HepG2 (cell line): ENCODE results near the gene ARHGAP45. TPM values are rescaled to one million over a fixed set of nuclear protein-coding genes. Genes with fewer than 3 reads are reported as not detected.
A peak's percentile ranks its signal among the peaks of the same experiment; 100 is the strongest.

Source experiments
- ATAC-seq: fragments of 200-7000 bp; cut with Tn5 transposase; 3 replicates; pipeline ENCODE4 v1.9.1; 2020; ENCODE audit warnings: mild to moderate bottlenecking, moderate library complexity
- BruUV-seq: library from RNA; stranded (reverse); fragments of 400-500 nt; replicated peaks from 2 replicates; lab custom pipeline; 2021; lab: Mats Ljungman, UMichigan
- CTCF ChIA-PET: fragments of 300-600 bp; formaldehyde crosslinking; extraction: SDS; loops from one replicate; lab custom pipeline; 2021; ENCODE audit warnings: low total read pairs, inconsistent platforms, low intra/inter-chr PET ratio; lab: Yijun Ruan, JAX
- POLR2A ChIA-PET: fragments of 350-600 bp; sonication (Branson Sonifier 250); formaldehyde crosslinking; loops from one replicate; lab custom pipeline; 2020; ENCODE audit warnings: antibody characterized with exemption, inconsistent platforms; lab: Yijun Ruan, JAX
- DNase-seq: peaks from one replicate; pipeline ENCODE4 v3.0.0-alpha.2; 2015; ENCODE audit warnings: low spot score
- FAIRE-seq: peaks from 3 replicates; lab custom pipeline; 2011; peaks lifted over from hg19 to GRCh38; lab: Jason Lieb, UNC
- H2AFZ ChIP-seq: one replicate; pipeline ENCODE4 v1.6.1; 2011; ENCODE audit warnings: low read length, inconsistent platforms
- H3K27ac ChIP-seq: fragments of 300-600 bp; 3 replicates; pipeline ENCODE4 v1.8.0; 2011; ENCODE audit warnings: mixed run types, mild to moderate bottlenecking, mixed read lengths, low read length, inconsistent platforms; ENCODE audit not compliant: insufficient read depth; ENCODE audit errors: extremely low read length
- H3K27me3 ChIP-seq, 2 experiments: fragments of 200-600 bp in 1 of 2; 2 replicates in 1 of 2; 3 replicates in 1 of 2; pipeline versions ENCODE4 v1.6.0 to v1.8.0; 2011; ENCODE audit warnings: low read length in 2 of 2, mild to moderate bottlenecking in 2 of 2, moderate library complexity in 2 of 2, inconsistent platforms in 1 of 2; ENCODE audit not compliant: insufficient read depth in 2 of 2, control insufficient read depth in 1 of 2
- H3K36me3 ChIP-seq, 2 experiments: fragments of 200-600 bp in 1 of 2; replicated peaks in 1 of 2; 2 replicates in 1 of 2; 3 replicates in 1 of 2; pipeline versions ENCODE4 v1.5.1 to v1.8.0; 2011; ENCODE audit warnings: low read length in 2 of 2, inconsistent platforms in 1 of 2; ENCODE audit not compliant: insufficient read depth in 2 of 2, control insufficient read depth in 1 of 2
- H3K4me1 ChIP-seq: 2 replicates; pipeline ENCODE4 v1.5.1; 2012; ENCODE audit warnings: low read length, inconsistent platforms; ENCODE audit not compliant: insufficient read depth
- H3K4me2 ChIP-seq: 2 replicates; pipeline ENCODE4 v1.6.0; 2011; ENCODE audit warnings: low read depth, low read length, inconsistent platforms
- H3K4me3 ChIP-seq, 3 experiments: fragments of 200-600 bp in 1 of 3; sonication (generic), shearing (Covaris generic) in 1 of 3; replicated peaks in 1 of 3; 2 replicates each; pipeline ENCODE4 v1.5.1; 2011 to 2016; ENCODE audit warnings: low read length in 3 of 3, inconsistent platforms in 2 of 3, low read depth in 2 of 3, mild to moderate bottlenecking in 2 of 3, control low read depth in 1 of 3, mixed read lengths in 1 of 3; ENCODE audit not compliant: insufficient read depth in 1 of 3
- H3K79me2 ChIP-seq: one replicate; pipeline ENCODE4 v1.6.1; 2011; ENCODE audit warnings: low read length, inconsistent platforms; ENCODE audit not compliant: insufficient read depth
- H3K9ac ChIP-seq: 2 replicates; pipeline ENCODE4 v1.6.0; 2011; ENCODE audit warnings: mild to moderate bottlenecking, low read depth, low read length, inconsistent platforms; ENCODE audit not compliant: insufficient read depth
- H3K9me3 ChIP-seq: 2 replicates; pipeline ENCODE4 v1.5.1; 2012; ENCODE audit warnings: mild to moderate bottlenecking, low read length
- H4K20me1 ChIP-seq: 2 replicates; pipeline ENCODE4 v1.6.0; 2011; ENCODE audit warnings: inconsistent platforms, mild to moderate bottlenecking, low read length, moderate library complexity; ENCODE audit not compliant: insufficient read depth
- FOXP4 ChIP-seq: sonication (generic); formaldehyde crosslinking; IDR thresholded peaks from 2 replicates; pipeline ENCODE4 v1.4.0; 2020; ENCODE audit warnings: missing genetic modification reagents
- FUBP1 ChIP-seq: sonication (generic); formaldehyde crosslinking; IDR thresholded peaks from 2 replicates; pipeline ENCODE4 v1.5.1; 2020; ENCODE audit warnings: missing genetic modification reagents, mild to moderate bottlenecking, borderline replicate concordance
- KAT8 ChIP-seq: IDR thresholded peaks from 2 replicates; pipeline ENCODE4 v1.6.1; 2016; ENCODE audit warnings: missing genetic modification reagents, missing compliant biosample characterization
- MEIS1 ChIP-seq: sonication (generic); formaldehyde crosslinking; IDR thresholded peaks from 2 replicates; pipeline ENCODE4 v1.9.0; 2021; ENCODE audit warnings: mild to moderate bottlenecking, missing genetic modification reagents, moderate library complexity, borderline replicate concordance
- MIER2 ChIP-seq: IDR thresholded peaks from 2 replicates; pipeline ENCODE4 v1.6.1; 2016; ENCODE audit warnings: missing biosample characterization, missing genetic modification reagents
- NKX3-1 ChIP-seq: sonication (generic); formaldehyde crosslinking; IDR thresholded peaks from 2 replicates; pipeline ENCODE4 v1.5.0; 2020; ENCODE audit warnings: missing genetic modification reagents
- TBP ChIP-seq: sonication (generic); formaldehyde crosslinking; IDR thresholded peaks from 2 replicates; pipeline ENCODE4 v1.5.0; 2020; ENCODE audit warnings: missing genetic modification reagents
- YEATS4 ChIP-seq: sonication (generic); formaldehyde crosslinking; IDR thresholded peaks from 2 replicates; pipeline ENCODE4 v1.4.0; 2020; ENCODE audit warnings: missing genetic modification reagents, borderline replicate concordance
- ZNF180 ChIP-seq: sonication (generic); formaldehyde crosslinking; IDR thresholded peaks from 2 replicates; pipeline ENCODE4 v1.4.0; 2020; ENCODE audit warnings: low read depth, missing genetic modification reagents, borderline replicate concordance
- WGBS: methylation state at CpG from one replicate; pipeline ENCODE4 v1.1.6; 2017; ENCODE audit warnings: low lambda C conversion rate; 5-methylcytosine and 5-hydroxymethylcytosine counted together
- in situ Hi-C: cut with HindIII; loops from 2 replicates; pipeline ENCODE4 v1.10.0; 2017; ENCODE audit warnings: low pct_unique_long_range_greater_than_20kb; ENCODE audit not compliant: extremely low pct_ligation_motif_present
- intact Hi-C: fragments of 100-400 bp; cut with micrococcal nuclease; formaldehyde crosslinking; loops from one replicate; pipeline ENCODE4 v1.10.0; 2022; ENCODE audit not compliant: unreplicated experiment
- polyA plus RNA-seq, 8 experiments: library from polyadenylated mRNA; depleted of rRNA in 3 of 8; stranded (reverse) in 7 of 8; unstranded in 1 of 8; fragments of >200 nt; fragmentation: Illumina TruSeq in 4 of 8; extraction: Trizol in 4 of 8; gene quantifications; 2 replicates each; pipeline versions ENCODE4 v1.2.1 to v1.2.3, GENCODE V29; 2011 to 2016; ENCODE audit warnings: low read depth in 4 of 8, missing spikeins in 1 of 8, mixed read lengths in 1 of 8; ENCODE audit not compliant: insufficient read depth in 1 of 8
- total RNA-seq, 5 experiments: library from RNA; depleted of rRNA; stranded (reverse); fragments of >200 nt; fragmentation: Illumina TruSeq; extraction: Trizol; gene quantifications; 2 replicates each; pipeline ENCODE4 v1.2.3, GENCODE V29; 2016; ENCODE audit warnings: low read depth in 1 of 5
- TF ChIP-seq, protein P1 (sequence below): IDR thresholded peaks from 2 replicates; pipeline ENCODE4 v1.6.1; 2012; ENCODE audit warnings: inconsistent platforms
- TF ChIP-seq, protein P2 (sequence below): sonication (generic); formaldehyde crosslinking; IDR thresholded peaks from 2 replicates; pipeline ENCODE4 v1.5.0; 2020; ENCODE audit warnings: missing genetic modification reagents

Gene ARHGAP45
- total and polyA plus RNA-seq, 2 of the 13 experiments (the other 11 are each of a cell fraction or from before 2014, with no cell fraction given): 0.84 to 32.0 TPM

DNA sequence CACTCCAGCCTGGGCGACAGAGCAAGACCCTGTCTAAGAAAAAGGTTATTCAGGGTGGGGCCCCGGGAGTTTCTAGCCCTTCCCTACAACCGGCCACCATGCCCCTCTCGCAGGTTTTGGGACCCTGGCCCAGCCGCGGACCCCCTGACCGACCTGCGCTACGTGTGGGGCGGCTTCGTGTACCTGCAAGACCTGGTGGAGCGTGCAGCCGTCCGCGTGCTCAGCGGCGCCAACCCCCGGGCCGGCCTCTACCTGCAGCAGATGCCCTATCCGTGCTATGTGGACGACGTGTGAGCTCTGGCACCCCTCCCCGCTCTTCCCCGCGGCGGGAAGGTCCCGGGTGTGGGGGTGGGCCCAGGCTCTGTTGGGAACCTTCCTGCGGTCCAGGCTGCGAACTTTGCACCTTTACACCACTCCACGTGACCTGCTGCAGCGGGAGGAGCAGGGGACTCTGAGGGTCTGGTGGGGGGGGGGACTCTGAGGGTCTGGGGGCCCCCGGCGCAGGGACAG lies 20.8 kb upstream of the ARHGAP45 start (continued):
- TF ChIP-seq ZNF180 (CRISPR knock-in tag) (no peak), TBP (CRISPR knock-in tag) (no peak), FOXP4 (CRISPR knock-in tag) (0 out of 2 replicates have a peak, but pooled peaks have one; percentile 26), MEIS1 (CRISPR knock-in tag) (no peak), NKX3-1 (peak; percentile 56; the same call in 1 of the 2 replicates), MIER2 (CRISPR knock-in tag) (0 out of 2 replicates have a peak, but pooled peaks have one; percentile 12)
- TF ChIP-seq, protein P1, sequence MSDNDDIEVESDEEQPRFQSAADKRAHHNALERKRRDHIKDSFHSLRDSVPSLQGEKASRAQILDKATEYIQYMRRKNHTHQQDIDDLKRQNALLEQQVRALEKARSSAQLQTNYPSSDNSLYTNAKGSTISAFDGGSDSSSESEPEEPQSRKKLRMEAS: peak; percentile 98

- ChIA-PET CTCF (no interaction called here), POLR2A (interaction anchor here (2.6 kb wide), 1 partner anchor 20 kb away, joined by 18 read pairs; the partner anchor contains the start of gene CNN2)
- Histone ChIP-seq H3K36me3 (no peaks in the 10 kb centered on the region), H3K4me3 (no peak overlapping the region), H3K27ac (peak overlapping the region; percentile 42), H3K4me2 (no peak overlapping the region), H3K79me2 (no peaks in the 10 kb centered on the region), H3K27me3 (no peaks in the 10 kb centered on the region), H2AFZ (no peak overlapping the region), H3K9ac (no peak overlapping the region), H3K4me1 (peaks cover 42% of the 10 kb centered on the region), H3K9me3 (no peaks in the 10 kb centered on the region), H4K20me1 (no peaks in the 10 kb centered on the region)
- no peak for DNase-seq
- ATAC-seq: no peak
- WGBS: 98% methylated on average over 39 of the region's 77 CpGs
- intact Hi-C loops (no loop called here), in situ Hi-C loops (no loop called here)
- no peak for FAIRE-seq
- BruUV-seq: no TSS peak
- TF ChIP-seq FUBP1: no peak
- TF ChIP-seq KAT8 (CRISPR knock-in tag): no peak
- TF ChIP-seq, protein P2, sequence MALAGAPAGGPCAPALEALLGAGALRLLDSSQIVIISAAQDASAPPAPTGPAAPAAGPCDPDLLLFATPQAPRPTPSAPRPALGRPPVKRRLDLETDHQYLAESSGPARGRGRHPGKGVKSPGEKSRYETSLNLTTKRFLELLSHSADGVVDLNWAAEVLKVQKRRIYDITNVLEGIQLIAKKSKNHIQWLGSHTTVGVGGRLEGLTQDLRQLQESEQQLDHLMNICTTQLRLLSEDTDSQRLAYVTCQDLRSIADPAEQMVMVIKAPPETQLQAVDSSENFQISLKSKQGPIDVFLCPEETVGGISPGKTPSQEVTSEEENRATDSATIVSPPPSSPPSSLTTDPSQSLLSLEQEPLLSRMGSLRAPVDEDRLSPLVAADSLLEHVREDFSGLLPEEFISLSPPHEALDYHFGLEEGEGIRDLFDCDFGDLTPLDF (CRISPR knock-in tag): no peak
- peak; percentile 10; the same call in 1 of the 2 replicates for TF ChIP-seq YEATS4 (CRISPR knock-in tag)
These were observed 19.9 kb upstream of the ARHGAP45 start for GRCh38 chr19:1046836-1047695.
